NB4 (cell line): Measurements from ENCODE around the gene RETSAT.
"Not testable (repeated sequence)": the region's sequence is repeated elsewhere in the genome, so short reads cannot be mapped to it uniquely, and the experiment has no call there.

ENCODE experiments used
- DNase-seq: peaks from one replicate; pipeline ENCODE4 v3.0.0; 2010; ENCODE audit warnings: low read depth
- H3K4me3 ChIP-seq: one replicate; pipeline ENCODE4 v1.5.1; 2011; ENCODE audit warnings: mild to moderate bottlenecking, low read depth, low read length, moderate library complexity
- CTCF ChIP-seq: IDR thresholded peaks from one replicate; pipeline ENCODE4 v1.5.1; 2012; ENCODE audit warnings: low read depth, low read length
- MAX ChIP-seq: IDR thresholded peaks from 2 replicates; pipeline ENCODE4 v1.6.1; 2011; ENCODE audit warnings: low read depth, low read length
- MYC ChIP-seq: IDR thresholded peaks from 2 replicates; pipeline ENCODE4 v1.6.1; 2011; ENCODE audit warnings: low read depth, low read length
- POLR2A ChIP-seq: IDR thresholded peaks from 2 replicates; pipeline ENCODE4 v1.6.1; 2011; ENCODE audit warnings: mild to moderate bottlenecking; ENCODE audit not compliant: insufficient read length; ENCODE audit errors: extremely low read depth

RETSAT gene

DNA sequence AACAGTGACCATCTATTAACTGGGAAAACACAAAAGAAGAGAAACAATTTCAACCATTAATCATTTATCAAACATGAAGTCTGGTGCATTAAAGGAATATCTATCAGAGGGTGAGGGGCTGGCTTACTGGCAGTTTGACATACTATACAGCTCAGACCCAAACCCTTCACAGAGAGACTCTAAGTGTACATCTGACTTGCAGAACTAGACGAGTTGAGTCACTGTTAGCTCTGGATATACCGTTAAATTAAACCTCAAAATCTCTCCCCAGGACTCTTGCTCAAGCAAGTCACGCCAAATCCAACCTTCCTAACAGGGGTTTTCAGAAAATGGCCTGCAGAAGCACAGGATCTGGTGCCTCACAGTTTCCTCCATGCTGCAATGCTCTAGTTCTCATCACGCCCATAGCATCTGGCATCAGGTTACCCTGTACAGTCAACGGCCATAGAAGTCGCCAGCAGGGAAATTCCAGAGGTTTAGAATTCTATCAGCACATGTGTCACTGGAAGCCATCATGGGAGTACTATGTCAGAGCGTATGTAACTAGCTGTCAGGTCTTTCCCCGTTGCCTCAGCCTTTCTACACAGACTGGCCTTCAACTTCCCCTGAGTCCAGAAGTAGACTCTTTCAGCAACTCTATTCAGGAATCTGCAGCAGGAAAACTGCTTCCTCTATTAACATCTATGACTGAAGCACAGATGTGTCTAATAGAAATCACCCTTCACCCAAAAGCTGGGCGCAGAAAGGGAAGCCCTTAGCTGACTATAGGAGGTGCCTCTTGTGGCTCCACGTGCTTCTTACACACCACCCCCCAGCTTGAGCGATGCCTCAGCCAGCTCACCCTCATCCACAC, 35.9 kb downstream of the RETSAT start:
- DNase-seq, result peak; percentile 48
- no peak for TF ChIP-seq CTCF
- no peak for TF ChIP-seq MYC
- no peak overlapping the region for H3K4me3 ChIP-seq

DNA sequence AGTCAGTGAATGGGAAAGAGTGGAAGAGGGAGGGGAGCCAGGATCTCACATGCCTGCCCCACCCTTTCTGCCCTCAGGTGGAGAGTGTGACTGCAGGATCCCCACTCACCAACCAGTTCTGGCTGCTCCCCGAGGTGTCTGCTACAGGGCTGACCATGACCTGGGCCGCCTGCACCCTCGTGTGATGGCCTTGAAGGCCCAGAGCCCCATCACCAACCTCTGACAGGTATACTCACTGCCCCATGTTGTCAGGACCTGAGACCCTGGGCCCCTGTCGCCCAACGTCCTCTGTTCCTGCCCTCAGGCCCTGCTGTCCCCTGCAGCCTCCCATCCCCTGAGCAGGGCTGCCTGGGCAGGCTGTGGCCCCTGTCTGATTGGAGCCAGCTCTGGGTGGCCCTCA, 38.4 kb downstream of the RETSAT start:
- not testable (repeated sequence) for H3K4me3 ChIP-seq, DNase-seq

DNA sequence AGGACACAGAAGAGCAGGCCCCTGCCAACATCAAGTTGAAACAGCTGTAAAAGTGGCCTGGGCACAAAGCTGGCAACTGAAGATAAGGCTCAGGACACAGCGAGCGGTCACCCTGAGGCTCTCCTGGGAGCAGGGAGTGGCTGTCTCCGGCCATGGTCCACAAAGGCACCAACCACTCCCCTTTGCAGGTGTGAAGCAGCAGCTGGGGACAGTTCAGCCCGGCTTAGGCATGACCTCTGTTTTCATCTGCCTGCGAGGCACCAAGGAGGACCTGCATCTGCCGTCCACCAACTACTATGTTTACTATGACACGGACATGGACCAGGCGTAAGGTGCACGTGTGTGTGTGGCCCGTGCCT, 39.5 kb downstream of the RETSAT start:
- no peak for DNase-seq
- no peak overlapping the region for H3K4me3 ChIP-seq
- no peak for TF ChIP-seq MYC
- TF ChIP-seq MAX, result no peak
- no peak for TF ChIP-seq CTCF
- no peak for TF ChIP-seq POLR2A

DNA sequence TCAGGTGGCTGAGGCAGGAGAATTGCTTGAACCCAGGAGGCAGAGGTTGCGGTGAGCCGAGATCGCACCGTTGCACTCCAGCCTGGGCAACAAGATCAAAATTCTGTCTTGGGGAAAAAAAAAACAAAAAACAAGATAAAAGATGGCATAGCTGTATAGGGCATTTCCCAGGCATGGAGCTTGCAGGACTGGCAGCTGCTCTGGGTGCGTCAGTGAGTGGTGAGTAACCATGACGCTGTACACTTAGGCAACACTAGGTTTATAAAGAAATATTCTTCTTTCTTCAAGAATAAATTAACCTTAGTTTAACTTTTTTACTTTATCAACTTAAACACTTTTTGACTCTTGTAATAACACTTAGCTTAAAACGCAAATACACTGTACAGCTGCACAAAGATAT, 41.9 kb downstream of the RETSAT start:
- no peak for DNase-seq
- H3K4me3 ChIP-seq, result no peak overlapping the region
- TF ChIP-seq CTCF (no peak), POLR2A (no peak), MYC (no peak), MAX (no peak)

- no peak for DNase-seq
These were observed 44.0 kb downstream of the RETSAT start for GRCh38 chr2:85310330-85310729.

GRCh38 chr2:85309699-85310321, 44.5 kb downstream of the RETSAT start:
- TF ChIP-seq MAX (peak; percentile 20; the same call in 1 of the 2 replicates), POLR2A (no peak)
- peak; percentile 69 for DNase-seq
- peak overlapping the region; percentile 46 for H3K4me3 ChIP-seq

More at GRCh38 chr2:85310330-85310729, 44.0 kb downstream of the RETSAT start:
- TF ChIP-seq MYC (no peak), POLR2A (no peak)
- H3K4me3 ChIP-seq, result no peak overlapping the region

- H3K4me3 ChIP-seq, result peak overlapping the region; percentile 46
- DNase-seq, result peak; percentile 73
- no peak for TF ChIP-seq CTCF
- TF ChIP-seq MYC, result no peak
- TF ChIP-seq MAX, result peak; percentile 44
These were observed 45.3 kb downstream of the RETSAT start for GRCh38 chr2:85308896-85309555.
